Body of pancreas (tissue), 4 donors: Measurements from ENCODE around the gene ARAP2. TPM values are rescaled to one million over a fixed set of nuclear protein-coding genes. Genes with fewer than 3 reads are reported as not detected.

Source experiments
- ATAC-seq: fragments of 150-250 bp; one replicate; pipeline ENCODE4 v1.9.1; 2016
- DNase-seq, 4 donors: peaks; one replicate each; pipeline ENCODE4 v3.0.0-alpha.2; 2019
- H3K27ac ChIP-seq, 4 donors: fragments of 200-600 bp; sonication (generic); 1 replicate in 3 of 4; 2 replicates in 1 of 4; pipeline versions ENCODE4 v1.5.1 to v1.6.1; 2016 to 2019; ENCODE audit warnings: mild to moderate bottlenecking in 1 of 4, mixed read lengths in 1 of 4, moderate library complexity in 1 of 4
- H3K27me3 ChIP-seq, 2 donors: fragments of 200-600 bp; sonication (generic); one replicate each; pipeline ENCODE4 v1.6.0; 2016; ENCODE audit warnings: mild to moderate bottlenecking in 1 of 2
- H3K36me3 ChIP-seq, 2 donors: fragments of 200-600 bp; sonication (generic); replicated peaks in 1 of 2; 2 replicates each; pipeline ENCODE4 v1.5.1; 2016; ENCODE audit warnings: low read depth in 2 of 2; ENCODE audit not compliant: insufficient read depth in 1 of 2
- H3K4me1 ChIP-seq: fragments of 200-600 bp; sonication (generic); one replicate; pipeline ENCODE4 v1.6.0; 2016
- H3K4me3 ChIP-seq, 2 donors: fragments of 200-600 bp; sonication (generic); 1 replicate in 1 of 2; 2 replicates in 1 of 2; pipeline ENCODE4 v1.5.1; 2016 to 2019
- H3K9me3 ChIP-seq, 3 donors: fragments of 200-600 bp; sonication (generic); 1 replicate in 2 of 3; 2 replicates in 1 of 3; pipeline ENCODE4 v1.5.1; 2016
- CTCF ChIP-seq, 7 experiments: fragments of 450-650 bp in 4 of 7; fragments of 200-600 bp in 3 of 7; sonication (generic) in 3 of 7; IDR thresholded peaks; one replicate each; pipeline ENCODE4 v1.5.1; 2016 to 2019; ENCODE audit warnings: antibody characterized with exemption in 7 of 7
- POLR2A ChIP-seq, 3 donors: fragments of 450-650 bp; IDR thresholded peaks; one replicate each; pipeline ENCODE4 v1.6.1; 2016; ENCODE audit warnings: antibody characterized with exemption in 3 of 3, mild to moderate bottlenecking in 2 of 3
- WGBS, 2 donors: methylation state at CpG; one replicate each; pipeline ENCODE4 v1.1.5; 2017; 5-methylcytosine and 5-hydroxymethylcytosine counted together
- intact Hi-C: fragments of 100-400 bp; cut with DNase I; formaldehyde crosslinking; loops from one replicate; pipeline ENCODE4 v1.15.1; 2023
- total RNA-seq, 2 donors: library from RNA; depleted of rRNA; stranded (reverse); fragments of >200 nt; gene quantifications; one replicate each; pipeline ENCODE4 v1.1.0, GENCODE V29; 2016

Gene ARAP2
- total RNA-seq, 2 donors from 2014 or later, result 12.5 to 14.3 TPM

GRCh38 chr4:36115312-36115711 lies 129.0 kb downstream of the ARAP2 start:
- intact Hi-C loops, result no loop called here
- WGBS, 2 donors, result 65 to 92% methylated on average over 3 of the region's 3 CpGs
- ATAC-seq (no peak), DNase-seq (no peak)
- no peaks in the 10 kb centered on the region for H3K4me1 ChIP-seq
- no peaks in the 10 kb centered on the region for H3K27me3 ChIP-seq
- no peaks in the 10 kb centered on the region for H3K36me3 ChIP-seq
- no peak for TF ChIP-seq CTCF (IDR thresholded peaks at IDR 0.05)
- TF ChIP-seq POLR2A (IDR thresholded peaks at IDR 0.05), result no peak
- H3K9me3 ChIP-seq, result no peaks in the 10 kb centered on the region
- H3K4me3 ChIP-seq, result no peak overlapping the region
- H3K27ac ChIP-seq, result no peak overlapping the region

GRCh38 chr4:36111172-36111571 lies 133.1 kb downstream of the ARAP2 start:
- Histone ChIP-seq H3K27me3 (no peaks in the 10 kb centered on the region), H3K9me3 (no peaks in the 10 kb centered on the region), H3K27ac (no peak overlapping the region), H3K4me3 (no peak overlapping the region), H3K36me3 (no peaks in the 10 kb centered on the region), H3K4me1 (no peaks in the 10 kb centered on the region)
- DNase-seq (no peak), ATAC-seq (no peak)
- no peak for TF ChIP-seq CTCF (IDR thresholded peaks at IDR 0.05)
- no peak for TF ChIP-seq POLR2A (IDR thresholded peaks at IDR 0.05)
- intact Hi-C loops, result no loop called here

- intact Hi-C loops, result no loop called here
- no peaks in the 10 kb centered on the region for H3K27me3 ChIP-seq
- H3K4me3 ChIP-seq, result no peak overlapping the region
- H3K4me1 ChIP-seq, result no peaks in the 10 kb centered on the region
- H3K36me3 ChIP-seq, result no peaks in the 10 kb centered on the region
- WGBS, 2 donors, result 89 to 96% methylated on average over 3 of the region's 3 CpGs
- TF ChIP-seq POLR2A (IDR thresholded peaks at IDR 0.05) (no peak), CTCF (IDR thresholded peaks at IDR 0.05) (no peak)
- no peak overlapping the region for H3K27ac ChIP-seq
- no peaks in the 10 kb centered on the region for H3K9me3 ChIP-seq
- ATAC-seq (no peak), DNase-seq (no peak)
Observed at GRCh38 chr4:36099509-36099908, 144.8 kb downstream of the ARAP2 start.

- Histone ChIP-seq H3K9me3 (no peaks in the 10 kb centered on the region), H3K27me3 (no peaks in the 10 kb centered on the region), H3K27ac (no peak overlapping the region), H3K4me1 (no peaks in the 10 kb centered on the region), H3K4me3 (no peak overlapping the region), H3K36me3 (no peaks in the 10 kb centered on the region)
- TF ChIP-seq CTCF (IDR thresholded peaks at IDR 0.05) (no peak), POLR2A (IDR thresholded peaks at IDR 0.05) (no peak)
- ATAC-seq (no peak), DNase-seq (no peak)
- WGBS, 2 donors, result 92% methylated on average over 2 of the region's 2 CpGs
- intact Hi-C loops, result no loop called here
Observed at GRCh38 chr4:36094995-36095394, 149.3 kb downstream of the ARAP2 start.

GRCh38 chr4:36091997-36092396 lies 152.3 kb downstream of the ARAP2 start:
- no peaks in the 10 kb centered on the region for H3K9me3 ChIP-seq
- H3K4me1 ChIP-seq, result no peaks in the 10 kb centered on the region
- DNase-seq (no peak), ATAC-seq (no peak)
- TF ChIP-seq POLR2A (IDR thresholded peaks at IDR 0.05), result no peak
- no peak for TF ChIP-seq CTCF (IDR thresholded peaks at IDR 0.05)
- no peak overlapping the region for H3K27ac ChIP-seq
- intact Hi-C loops, result no loop called here
- H3K36me3 ChIP-seq, result no peaks in the 10 kb centered on the region
- 94 to 96% methylated on average over 9 of the region's 9 CpGs for WGBS, 2 donors
- no peak overlapping the region for H3K4me3 ChIP-seq
- H3K27me3 ChIP-seq, result no peaks in the 10 kb centered on the region
